ENCODE results near the gene INPP5A. TPM values are rescaled to one million over a fixed set of nuclear protein-coding genes. Genes with fewer than 3 reads are reported as not detected.

INPP5A gene
- total and polyA plus RNA-seq, 11 donors: 38.6 to 179 (median 102) TPM

- Histone ChIP-seq H3K36me3 (no peaks in the 10 kb centered on the region), H3K9me3 (no peaks in the 10 kb centered on the region), H3K4me1 (no peaks in the 10 kb centered on the region), H3K27ac (no peak overlapping the region), H3K4me3 (no peak overlapping the region), H3K27me3 (peaks cover 0 to 26% (median 5%) of the 10 kb centered on the region in 9 donors)
- intact Hi-C loops (cut with DNase I): no loop called here
- DNase-seq (no peak), ATAC-seq (no peak)
- TF ChIP-seq CTCF (IDR thresholded peaks at IDR 0.05) (no peak), POLR2A (IDR thresholded peaks at IDR 0.05) (no peak)
- 80 to 85% (median 85%) methylated on average over 29 of the region's 29 CpGs for WGBS, 4 donors
Measured at GRCh38 chr10:132827861-132828539, 290.4 kb downstream of the INPP5A start.

- TF ChIP-seq POLR2A (IDR thresholded peaks at IDR 0.05) (no peak), CTCF (IDR thresholded peaks at IDR 0.05) (no peak)
- H3K4me3 ChIP-seq: no peak overlapping the region
- H3K4me1 ChIP-seq: no peaks in the 10 kb centered on the region
- H3K9me3 ChIP-seq: no peaks in the 10 kb centered on the region
- ATAC-seq: no peak
- H3K36me3 ChIP-seq: no peaks in the 10 kb centered on the region
- no peak overlapping the region for H3K27ac ChIP-seq
- peaks cover under 1 to 33% (median 8%) of the 10 kb centered on the region in 9 donors for H3K27me3 ChIP-seq
- 90 to 94% (median 93%) methylated on average over 20 of the region's 20 CpGs for whole genome bisulfite sequencing, 4 donors
- no peak for DNase-seq
- intact Hi-C loops (cut with DNase I): no loop called here
Measured at GRCh38 chr10:132828681-132829080, 291.1 kb downstream of the INPP5A start.

- Histone ChIP-seq H3K4me1 (no peaks in the 10 kb centered on the region), H3K4me3 (no peak overlapping the region), H3K9me3 (no peaks in the 10 kb centered on the region), H3K27me3 (peaks cover 2 to 40% (median 10%) of the 10 kb centered on the region in 9 donors), H3K27ac (no peak overlapping the region), H3K36me3 (no peaks in the 10 kb centered on the region)
- intact Hi-C loops (cut with DNase I): no loop called here
- TF ChIP-seq POLR2A (IDR thresholded peaks at IDR 0.05): no peak
- TF ChIP-seq CTCF (IDR thresholded peaks at IDR 0.05): no peak
- ATAC-seq (no peak), DNase-seq (no peak)
- 72 to 79% (median 78%) methylated on average over 8 of the region's 8 CpGs for WGBS, 4 donors
Measured at GRCh38 chr10:132829403-132829802, 291.8 kb downstream of the INPP5A start.

- TF ChIP-seq POLR2A (IDR thresholded peaks at IDR 0.05): no peak
- H3K36me3 ChIP-seq: no peaks in the 10 kb centered on the region
- no peak for ATAC-seq
- H3K27me3 ChIP-seq: peaks cover 10 to 60% (median 22%) of the 10 kb centered on the region in 9 donors
- H3K4me3 ChIP-seq: no peak overlapping the region
- WGBS, 4 donors: 53 to 67% (median 57%) methylated on average over 30 of the region's 30 CpGs
- H3K4me1 ChIP-seq: peaks cover 0 to 6% (median 0%) of the 10 kb centered on the region in 12 donors
- intact Hi-C loops (cut with DNase I): loop anchor here in 3 of 10 donors (10.0 kb wide), 3 partner anchors 178 to 482 kb away; no protein-coding TSS in a partner anchor
- H3K9me3 ChIP-seq: no peaks in the 10 kb centered on the region
- no peak overlapping the region for H3K27ac ChIP-seq
- DNase-seq: no peak
Measured at GRCh38 chr10:132832186-132832969, 294.8 kb downstream of the INPP5A start.

Other genes with a start within 250 kb of the INPP5A start
- gene STK32C, start 229.8 kb upstream of the INPP5A start, total RNA-seq: 1 to 10 TPM; 3.8 to 9.8 (median 6.2) TPM
- 1 to 10 TPM; 4.7 to 8.2 TPM for gene STK32C, start 229.8 kb upstream of the INPP5A start, polyA plus RNA-seq
- 1 to 10 TPM; 2.6 to 8.9 (median 5.0) TPM for gene LRRC27, start 205.6 kb upstream of the INPP5A start, total RNA-seq
- 1 to 10 TPM; 5.1 to 7.6 TPM for gene LRRC27, start 205.6 kb upstream of the INPP5A start, polyA plus RNA-seq
- gene PWWP2B, start 140.6 kb upstream of the INPP5A start, total RNA-seq: 10 to 100 TPM; 10.5 to 23.5 (median 15.3) TPM
- gene PWWP2B, start 140.6 kb upstream of the INPP5A start, polyA plus RNA-seq: 10 to 100 TPM; 13.8 to 19.7 TPM
- not detected for gene NKX6-2, start 248.4 kb downstream of the INPP5A start, total RNA-seq
- under 1 TPM; 0.03 to 0.27 TPM for gene NKX6-2, start 248.4 kb downstream of the INPP5A start, polyA plus RNA-seq